ENCODE measurements around the gene CRP. TPM values are rescaled to one million over a fixed set of nuclear protein-coding genes. Genes with fewer than 3 reads are reported as not detected.
"Not testable (repeated sequence)": the region's sequence is repeated elsewhere in the genome, so short reads cannot be mapped to it uniquely, and the experiment has no call there.

Gene CRP
- total RNA-seq, 1 experiment from 2014 or later = 0.68 TPM

- CTCF ChIA-PET = no interaction called here
Observed at GRCh38 chr1:159678939-159679338, 35.5 kb downstream of the CRP start.

DNA sequence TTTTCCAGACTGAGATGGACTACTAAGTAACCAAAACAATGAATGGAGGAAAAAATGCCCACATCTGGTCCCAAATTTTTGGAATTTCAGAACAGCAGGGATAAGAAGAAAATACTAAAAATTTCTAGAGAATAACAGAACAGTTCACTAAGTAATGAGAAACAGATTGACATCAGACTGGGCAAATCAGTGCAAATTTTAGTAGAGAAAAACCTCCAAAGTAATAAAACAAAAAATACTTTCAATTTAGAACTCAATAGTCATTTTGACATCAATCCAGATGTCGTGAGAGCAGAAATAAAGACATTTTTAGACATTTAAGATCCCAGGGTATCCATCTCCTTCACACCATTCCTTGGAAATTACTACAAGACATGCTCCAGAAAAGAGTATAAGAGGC, 39.3 kb downstream of the CRP start:
- CTCF ChIA-PET = no interaction called here
- Mint-ChIP-seq H3K4me1 (no peaks in the 10 kb centered on the region), H3K36me3 (no peaks in the 10 kb centered on the region), H3K9me3 (no peaks in the 10 kb centered on the region), H3K27me3 (ENCODE audit: low read depth) (no peaks in the 10 kb centered on the region; the same call in 1 of the 2 replicates), H3K4me3 (no peak overlapping the region), H3K27ac (no peak overlapping the region)
- TF ChIP-seq TP53 (CRISPR knock-in tag; IDR thresholded peaks at IDR 0.05) = no peak
- TF ChIP-seq NFATC4 (CRISPR knock-in tag; IDR thresholded peaks at IDR 0.05) = no peak
- no peak for TF ChIP-seq ZNF121 (CRISPR knock-in tag; IDR thresholded peaks at IDR 0.05)
- TF ChIP-seq NFYB (CRISPR knock-in tag; conservative IDR thresholded peaks at IDR 0.05; ENCODE audit: low read depth) = no peak
- no peak for TF ChIP-seq ZNF281 (CRISPR knock-in tag; IDR thresholded peaks at IDR 0.05)
- TF ChIP-seq TEAD4 (CRISPR knock-in tag; IDR thresholded peaks at IDR 0.05) = no peak
- no peak for TF ChIP-seq ZNF317 (CRISPR knock-in tag; IDR thresholded peaks at IDR 0.05; ENCODE audit: borderline replicate concordance, low read depth)
- no peak for TF ChIP-seq NR2C2 (CRISPR knock-in tag; IDR thresholded peaks at IDR 0.05)
- TF ChIP-seq EMX1 (CRISPR knock-in tag; IDR thresholded peaks at IDR 0.05) = no peak
- TF ChIP-seq PRRX2 (CRISPR knock-in tag; IDR thresholded peaks at IDR 0.05) = no peak
- no peak for TF ChIP-seq ZNF396 (CRISPR knock-in tag; IDR thresholded peaks at IDR 0.05; ENCODE audit: borderline replicate concordance)
- no peak for TF ChIP-seq ZNF671 (CRISPR knock-in tag; IDR thresholded peaks at IDR 0.05)
- no peak for TF ChIP-seq RORB (CRISPR knock-in tag; IDR thresholded peaks at IDR 0.05)
- no peak for TF ChIP-seq ZNF423 (CRISPR knock-in tag; IDR thresholded peaks at IDR 0.05)
- TF ChIP-seq SP1 (CRISPR knock-in tag; conservative IDR thresholded peaks at IDR 0.05) = no peak
- no peak for TF ChIP-seq NFE2L1 (CRISPR knock-in tag; IDR thresholded peaks at IDR 0.05)
- TF ChIP-seq, protein P1, sequence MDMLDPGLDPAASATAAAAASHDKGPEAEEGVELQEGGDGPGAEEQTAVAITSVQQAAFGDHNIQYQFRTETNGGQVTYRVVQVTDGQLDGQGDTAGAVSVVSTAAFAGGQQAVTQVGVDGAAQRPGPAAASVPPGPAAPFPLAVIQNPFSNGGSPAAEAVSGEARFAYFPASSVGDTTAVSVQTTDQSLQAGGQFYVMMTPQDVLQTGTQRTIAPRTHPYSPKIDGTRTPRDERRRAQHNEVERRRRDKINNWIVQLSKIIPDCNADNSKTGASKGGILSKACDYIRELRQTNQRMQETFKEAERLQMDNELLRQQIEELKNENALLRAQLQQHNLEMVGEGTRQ (CRISPR knock-in tag; IDR thresholded peaks at IDR 0.05) = no peak
- TF ChIP-seq RELA (CRISPR knock-in tag; IDR thresholded peaks at IDR 0.05; ENCODE audit: borderline replicate concordance) = no peak
- POLR2A ChIA-PET = no interaction called here
- DNase-seq (ENCODE audit: low spot score) (no peak), ATAC-seq (no peak)

More at GRCh38 chr1:159678939-159679338, 35.5 kb downstream of the CRP start:
- Mint-ChIP-seq H3K4me3 (no peak overlapping the region), H3K27me3 (ENCODE audit: low read depth) (no peaks in the 10 kb centered on the region; the same call in 1 of the 2 replicates), H3K9me3 (peaks cover 19% of the 10 kb centered on the region), H3K36me3 (no peaks in the 10 kb centered on the region), H3K4me1 (no peaks in the 10 kb centered on the region), H3K27ac (no peak overlapping the region)
- ATAC-seq = no peak
- POLR2A ChIA-PET = no interaction called here
- no peak for DNase-seq (ENCODE audit: low spot score)
- TF ChIP-seq HMGA2 (CRISPR knock-in tag; IDR thresholded peaks at IDR 0.05) (no peak), NFE2L1 (CRISPR knock-in tag; IDR thresholded peaks at IDR 0.05) (no peak), CREB1 (CRISPR knock-in tag; IDR thresholded peaks at IDR 0.05) (no peak), ETV6 (CRISPR knock-in tag; IDR thresholded peaks at IDR 0.05) (no peak), SMAD3 (CRISPR knock-in tag; IDR thresholded peaks at IDR 0.05; ENCODE audit: borderline replicate concordance) (no peak), ZNF671 (CRISPR knock-in tag; IDR thresholded peaks at IDR 0.05) (no peak), ZNF263 (CRISPR knock-in tag; IDR thresholded peaks at IDR 0.05; ENCODE audit: low read depth) (no peak), OVOL2 (CRISPR knock-in tag; IDR thresholded peaks at IDR 0.05; ENCODE audit: borderline replicate concordance) (no peak), NFATC4 (CRISPR knock-in tag; IDR thresholded peaks at IDR 0.05) (no peak), CBFB (CRISPR knock-in tag; IDR thresholded peaks at IDR 0.05; ENCODE audit: low read depth) (no peak), ZNF396 (CRISPR knock-in tag; IDR thresholded peaks at IDR 0.05; ENCODE audit: borderline replicate concordance) (no peak), MXD4 (CRISPR knock-in tag; IDR thresholded peaks at IDR 0.05; ENCODE audit: borderline replicate concordance) (no peak)
- TF ChIP-seq, protein P2, sequence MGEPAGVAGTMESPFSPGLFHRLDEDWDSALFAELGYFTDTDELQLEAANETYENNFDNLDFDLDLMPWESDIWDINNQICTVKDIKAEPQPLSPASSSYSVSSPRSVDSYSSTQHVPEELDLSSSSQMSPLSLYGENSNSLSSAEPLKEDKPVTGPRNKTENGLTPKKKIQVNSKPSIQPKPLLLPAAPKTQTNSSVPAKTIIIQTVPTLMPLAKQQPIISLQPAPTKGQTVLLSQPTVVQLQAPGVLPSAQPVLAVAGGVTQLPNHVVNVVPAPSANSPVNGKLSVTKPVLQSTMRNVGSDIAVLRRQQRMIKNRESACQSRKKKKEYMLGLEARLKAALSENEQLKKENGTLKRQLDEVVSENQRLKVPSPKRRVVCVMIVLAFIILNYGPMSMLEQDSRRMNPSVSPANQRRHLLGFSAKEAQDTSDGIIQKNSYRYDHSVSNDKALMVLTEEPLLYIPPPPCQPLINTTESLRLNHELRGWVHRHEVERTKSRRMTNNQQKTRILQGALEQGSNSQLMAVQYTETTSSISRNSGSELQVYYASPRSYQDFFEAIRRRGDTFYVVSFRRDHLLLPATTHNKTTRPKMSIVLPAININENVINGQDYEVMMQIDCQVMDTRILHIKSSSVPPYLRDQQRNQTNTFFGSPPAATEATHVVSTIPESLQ (CRISPR knock-in tag; IDR thresholded peaks at IDR 0.05) = no peak
- TF ChIP-seq, protein P3, sequence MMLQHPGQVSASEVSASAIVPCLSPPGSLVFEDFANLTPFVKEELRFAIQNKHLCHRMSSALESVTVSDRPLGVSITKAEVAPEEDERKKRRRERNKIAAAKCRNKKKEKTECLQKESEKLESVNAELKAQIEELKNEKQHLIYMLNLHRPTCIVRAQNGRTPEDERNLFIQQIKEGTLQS (CRISPR knock-in tag; conservative IDR thresholded peaks at IDR 0.05) = no peak

DNA sequence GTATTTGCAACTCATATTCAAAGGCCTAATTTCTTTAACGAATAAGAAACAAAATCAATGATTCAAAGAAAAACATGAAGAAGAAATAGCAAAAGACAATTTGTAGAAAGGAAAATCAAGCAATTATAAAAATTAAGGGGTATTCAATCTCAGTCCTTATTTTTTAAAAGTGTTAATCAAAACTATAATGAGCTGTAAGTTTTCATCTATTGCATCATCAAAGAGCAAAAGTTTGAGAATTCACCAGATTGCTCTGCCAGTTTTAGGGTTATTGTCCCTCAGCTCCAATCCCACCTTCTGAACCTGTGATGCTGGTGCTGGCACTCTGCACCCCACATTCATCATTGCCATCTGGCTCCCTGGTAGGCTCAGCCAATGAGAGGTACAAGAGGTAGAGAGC, 42.0 kb downstream of the CRP start:
- H3K27me3 Mint-ChIP-seq (ENCODE audit: low read depth); H3K9me3 Mint-ChIP-seq; H3K4me3 Mint-ChIP-seq; H3K27ac Mint-ChIP-seq; ATAC-seq; CTCF ChIA-PET; DNase-seq (ENCODE audit: low spot score); POLR2A ChIA-PET; H3K4me1 Mint-ChIP-seq; H3K36me3 Mint-ChIP-seq: not testable (repeated sequence)
